IPS-18c (cell line): Measurements from ENCODE around the gene MRPL37.

ENCODE experiments used
- H3K4me3 ChIP-seq: 2 replicates; pipeline ENCODE4 v1.7.0; 2013; ENCODE audit warnings: low read depth, mild to moderate bottlenecking, low read length, moderate library complexity; ENCODE audit not compliant: insufficient read depth
- H3K9me3 ChIP-seq: one replicate; pipeline ENCODE4 v1.6.1; 2013; ENCODE audit warnings: mild to moderate bottlenecking, low read length, moderate library complexity; ENCODE audit not compliant: control insufficient read depth, insufficient read depth

MRPL37 gene

DNA sequence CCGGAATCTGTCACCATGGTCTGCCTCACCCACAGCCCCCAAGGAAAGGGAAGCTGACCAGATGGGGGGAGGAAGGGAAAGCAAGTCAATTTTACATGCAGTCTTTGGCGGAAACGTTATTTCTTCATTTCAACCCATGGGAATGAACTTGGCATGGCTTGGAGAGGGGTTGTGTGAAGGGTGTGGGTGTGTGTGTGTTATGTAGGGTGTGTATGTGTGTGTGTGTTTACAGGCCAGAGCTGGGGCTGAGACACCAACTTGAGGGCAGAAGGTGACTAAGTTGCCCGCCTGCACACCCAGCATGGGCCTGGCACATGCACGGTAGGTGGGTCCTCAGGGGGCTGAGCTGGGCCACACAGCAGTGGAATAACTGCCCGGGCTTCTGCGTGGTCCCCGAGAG is 65.2 kb downstream of the MRPL37 start:
- Histone ChIP-seq H3K9me3 (no peaks in the 10 kb centered on the region), H3K4me3 (no peak overlapping the region)

DNA sequence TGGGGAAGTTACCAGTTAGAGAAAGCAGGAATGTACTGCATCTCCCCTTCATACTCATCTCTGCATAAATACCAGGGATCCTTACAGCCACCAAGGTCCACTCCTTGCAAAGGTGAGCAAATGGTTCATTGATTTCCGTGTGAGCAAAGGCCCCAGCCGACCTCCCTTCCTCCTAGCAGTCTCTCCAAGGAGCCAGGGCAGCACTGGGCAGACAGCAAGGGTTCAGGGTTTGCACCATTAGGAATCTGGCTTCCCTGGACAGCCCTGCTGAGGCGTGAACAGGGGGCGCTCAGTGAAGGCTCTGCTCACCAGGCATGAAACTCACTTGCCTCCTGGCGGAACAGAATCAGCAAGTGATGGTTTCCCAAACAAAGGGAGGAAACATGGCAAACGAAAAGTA is 65.7 kb downstream of the MRPL37 start:
- Histone ChIP-seq H3K4me3 (no peak overlapping the region), H3K9me3 (no peaks in the 10 kb centered on the region)

DNA sequence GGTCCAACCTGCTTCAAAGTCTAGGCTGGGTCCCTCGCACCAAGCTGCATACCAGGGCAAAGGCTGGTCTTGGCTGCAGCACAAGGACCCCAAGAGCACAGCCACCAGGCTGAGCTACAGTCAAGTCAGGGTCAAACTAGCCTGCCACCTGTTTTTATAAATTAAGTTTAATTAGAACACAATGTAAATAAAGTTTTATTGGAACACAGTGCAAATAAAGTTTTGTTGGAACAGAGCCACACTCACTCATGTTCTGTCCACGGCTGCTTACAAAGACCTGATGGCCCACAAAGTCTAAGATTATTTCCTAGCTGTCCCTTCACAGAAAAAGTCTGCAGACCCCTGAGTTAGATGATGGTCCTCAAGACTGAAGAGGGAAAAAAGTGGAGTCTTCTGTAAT is 66.2 kb downstream of the MRPL37 start:
- Histone ChIP-seq H3K4me3 (no peak overlapping the region), H3K9me3 (no peaks in the 10 kb centered on the region)

- no peak overlapping the region for H3K4me3 ChIP-seq
- no peaks in the 10 kb centered on the region for H3K9me3 ChIP-seq
Measured at GRCh38 chr1:54266908-54267307, 66.9 kb downstream of the MRPL37 start.
